ENCODE measurements around the gene EEF1A1. TPM values are rescaled to one million over a fixed set of nuclear protein-coding genes. Genes with fewer than 3 reads are reported as not detected.
"Not testable (repeated sequence)": the region's sequence is repeated elsewhere in the genome, so short reads cannot be mapped to it uniquely, and the experiment has no call there.

The EEF1A1 gene
- total RNA-seq, 1 experiment from 2014 or later, result 8,683 TPM

- DNase-seq (ENCODE audit: low spot score), result no peak
These were observed 17.4 kb upstream of the EEF1A1 start for GRCh38 chr6:73538116-73538779.

GRCh38 chr6:73537677-73538076, 16.8 kb upstream of the EEF1A1 start:
- no peak for DNase-seq (ENCODE audit: low spot score)

- DNase-seq (ENCODE audit: low spot score), result no peak
These were observed 13.8 kb upstream of the EEF1A1 start for GRCh38 chr6:73534628-73535027.

- DNase-seq (ENCODE audit: low spot score), result no peak
These were observed 11.5 kb upstream of the EEF1A1 start for GRCh38 chr6:73532293-73532692.

- DNase-seq (ENCODE audit: low spot score), result no peak
These were observed 8.1 kb upstream of the EEF1A1 start for GRCh38 chr6:73528897-73529296.

GRCh38 chr6:73525546-73526330, 4.9 kb upstream of the EEF1A1 start:
- no peak for DNase-seq (ENCODE audit: low spot score)

GRCh38 chr6:73523434-73524123, 2.7 kb upstream of the EEF1A1 start:
- DNase-seq (ENCODE audit: low spot score), result peak; percentile 54

- DNase-seq (ENCODE audit: low spot score), result peak; percentile 66
These were observed 636 bp upstream of the EEF1A1 start for GRCh38 chr6:73521351-73521985.

- DNase-seq (ENCODE audit: low spot score), result peak; percentile 59
These were observed 725 bp downstream of the EEF1A1 start for GRCh38 chr6:73519926-73520687.

GRCh38 chr6:73518982-73519881, 1.6 kb downstream of the EEF1A1 start:
- DNase-seq (ENCODE audit: low spot score), result not testable (repeated sequence)

- DNase-seq (ENCODE audit: low spot score), result not testable (repeated sequence)
These were observed 2.5 kb downstream of the EEF1A1 start for GRCh38 chr6:73518100-73518981.

- DNase-seq (ENCODE audit: low spot score), result no peak
These were observed 4.0 kb downstream of the EEF1A1 start for GRCh38 chr6:73516514-73517489.

- peak; percentile 15 for DNase-seq (ENCODE audit: low spot score)
These were observed 5.6 kb downstream of the EEF1A1 start for GRCh38 chr6:73515204-73515655.

- DNase-seq (ENCODE audit: low spot score), result no peak
These were observed 6.1 kb downstream of the EEF1A1 start for GRCh38 chr6:73514746-73515110.

GRCh38 chr6:73513496-73513854, 7.4 kb downstream of the EEF1A1 start:
- DNase-seq (ENCODE audit: low spot score), result no peak

GRCh38 chr6:73511796-73512195, 9.0 kb downstream of the EEF1A1 start:
- DNase-seq (ENCODE audit: low spot score), result no peak

- no peak for DNase-seq (ENCODE audit: low spot score)
These were observed 11.0 kb downstream of the EEF1A1 start for GRCh38 chr6:73509851-73510250.

- DNase-seq (ENCODE audit: low spot score), result no peak
These were observed 12.1 kb downstream of the EEF1A1 start for GRCh38 chr6:73508776-73509175.

Data from A172 (cell line).